ENCODE measurements around the gene XYLB. TPM values are rescaled to one million over a fixed set of nuclear protein-coding genes. Genes with fewer than 3 reads are reported as not detected.

The XYLB gene
- total RNA-seq, 4 donors from 2014 or later: 0.76 to 3.4 (median 1.6) TPM

- no peaks in the 10 kb centered on the region for H3K9me3 ChIP-seq
- H3K4me3 ChIP-seq: no peak overlapping the region
- H3K27ac ChIP-seq: no peak overlapping the region
- DNase-seq (ENCODE audit: low spot score in 2 of 2): no peak
- WGBS: 94% methylated on average over 11 of the region's 12 CpGs
- no peaks in the 10 kb centered on the region for H3K4me1 ChIP-seq
- no peaks in the 10 kb centered on the region for H3K36me3 ChIP-seq
- no peaks in the 10 kb centered on the region for H3K27me3 ChIP-seq
- TF ChIP-seq EP300 (IDR thresholded peaks at IDR 0.05) (no peak), CTCF (IDR thresholded peaks at IDR 0.05) (no peak), POLR2AphosphoS5 (IDR thresholded peaks at IDR 0.05) (no peak), POLR2A (IDR thresholded peaks at IDR 0.05) (no peak)
Observed at GRCh38 chr3:38307599-38307998, 39.0 kb upstream of the XYLB start.

- TF ChIP-seq POLR2AphosphoS5 (IDR thresholded peaks at IDR 0.05) (no peak), EP300 (IDR thresholded peaks at IDR 0.05) (no peak), CTCF (IDR thresholded peaks at IDR 0.05) (no peak), POLR2A (IDR thresholded peaks at IDR 0.05) (no peak)
- H3K36me3 ChIP-seq: no peaks in the 10 kb centered on the region
- no peaks in the 10 kb centered on the region for H3K4me1 ChIP-seq
- no peak overlapping the region for H3K27ac ChIP-seq
- H3K9me3 ChIP-seq: no peaks in the 10 kb centered on the region
- H3K27me3 ChIP-seq: no peaks in the 10 kb centered on the region
- H3K4me3 ChIP-seq: no peak overlapping the region
- WGBS: 92% methylated on average over 9 of the region's 9 CpGs
- no peak for DNase-seq (ENCODE audit: low spot score in 2 of 2)
Observed at GRCh38 chr3:38308456-38308855, 38.1 kb upstream of the XYLB start.

GRCh38 chr3:38311476-38311875, 35.1 kb upstream of the XYLB start:
- Histone ChIP-seq H3K27ac (no peak overlapping the region), H3K36me3 (no peaks in the 10 kb centered on the region), H3K9me3 (no peaks in the 10 kb centered on the region), H3K4me1 (no peaks in the 10 kb centered on the region), H3K4me3 (no peak overlapping the region), H3K27me3 (no peaks in the 10 kb centered on the region)
- WGBS: 86% methylated on average over 1 of the region's 1 CpG
- TF ChIP-seq EP300 (IDR thresholded peaks at IDR 0.05) (no peak), POLR2AphosphoS5 (IDR thresholded peaks at IDR 0.05) (no peak), CTCF (IDR thresholded peaks at IDR 0.05) (no peak), POLR2A (IDR thresholded peaks at IDR 0.05) (no peak)
- DNase-seq (ENCODE audit: low spot score in 2 of 2): no peak

GRCh38 chr3:38311941-38312340, 34.6 kb upstream of the XYLB start:
- Histone ChIP-seq H3K4me1 (no peaks in the 10 kb centered on the region), H3K4me3 (no peak overlapping the region), H3K27ac (no peak overlapping the region), H3K27me3 (no peaks in the 10 kb centered on the region), H3K9me3 (no peaks in the 10 kb centered on the region), H3K36me3 (no peaks in the 10 kb centered on the region)
- WGBS: 78% methylated on average over 2 of the region's 2 CpGs
- DNase-seq (ENCODE audit: low spot score in 2 of 2): no peak
- TF ChIP-seq POLR2A (IDR thresholded peaks at IDR 0.05): no peak
- no peak for TF ChIP-seq EP300 (IDR thresholded peaks at IDR 0.05)
- TF ChIP-seq CTCF (IDR thresholded peaks at IDR 0.05): no peak
- no peak for TF ChIP-seq POLR2AphosphoS5 (IDR thresholded peaks at IDR 0.05)

- no peak overlapping the region for H3K4me3 ChIP-seq
- TF ChIP-seq CTCF (IDR thresholded peaks at IDR 0.05) (no peak), POLR2A (IDR thresholded peaks at IDR 0.05) (no peak), EP300 (IDR thresholded peaks at IDR 0.05) (no peak)
- H3K27ac ChIP-seq: no peak overlapping the region
- no peaks in the 10 kb centered on the region for H3K9me3 ChIP-seq
- no peaks in the 10 kb centered on the region for H3K27me3 ChIP-seq
- no peaks in the 10 kb centered on the region for H3K36me3 ChIP-seq
- 90% methylated on average over 3 of the region's 3 CpGs for WGBS
- H3K4me1 ChIP-seq: no peaks in the 10 kb centered on the region
- no peak for DNase-seq (ENCODE audit: low spot score in 2 of 2)
Observed at GRCh38 chr3:38312356-38312755, 34.2 kb upstream of the XYLB start.

Measured in suprapubic skin (tissue), 4 donors.